ENCODE measurements around the gene TSPAN5. TPM values are rescaled to one million over a fixed set of nuclear protein-coding genes. Genes with fewer than 3 reads are reported as not detected.

The TSPAN5 gene
- total and polyA plus RNA-seq, 5 donors from 2014 or later: 21.2 to 52.7 (median 39.8) TPM

- H3K27me3 ChIP-seq (ENCODE audit: control insufficient read depth, insufficient read depth, low read length): no peaks in the 10 kb centered on the region
- no peak for ATAC-seq (ENCODE audit: low read depth in 2 of 2)
- peaks cover 21% of the 10 kb centered on the region for H3K4me1 ChIP-seq (ENCODE audit: control insufficient read depth, insufficient read depth, low read length, poor library complexity, severe bottlenecking)
- Mint-ChIP-seq H3K4me3 (no peak overlapping the region), H3K9me3 (peaks cover 0 to 1% (median 0%) of the 10 kb centered on the region in 7 donors), H3K4me1 (peaks cover 14 to 54% (median 38%) of the 10 kb centered on the region in 4 donors), H3K27me3 (peaks cover 4% of the 10 kb centered on the region), H3K27ac (no peak overlapping the region), H3K36me3 (no peaks in the 10 kb centered on the region)
- no peaks in the 10 kb centered on the region for H3K9me3 ChIP-seq (ENCODE audit: control insufficient read depth in 2 of 2, low read length in 2 of 2)
- peak in 1 of 3 donors; percentile 22 for DNase-seq
- no peak overlapping the region for H3K4me3 ChIP-seq (ENCODE audit: low read depth, low read length)
- no peak overlapping the region for H3K27ac ChIP-seq (ENCODE audit: insufficient read depth, low read length, poor library complexity, severe bottlenecking)
- H3K36me3 ChIP-seq (ENCODE audit: control insufficient read depth, insufficient read depth, low read length): no peaks in the 10 kb centered on the region
Measured at GRCh38 chr4:98685225-98686042, 27.0 kb upstream of the TSPAN5 start.

DNA sequence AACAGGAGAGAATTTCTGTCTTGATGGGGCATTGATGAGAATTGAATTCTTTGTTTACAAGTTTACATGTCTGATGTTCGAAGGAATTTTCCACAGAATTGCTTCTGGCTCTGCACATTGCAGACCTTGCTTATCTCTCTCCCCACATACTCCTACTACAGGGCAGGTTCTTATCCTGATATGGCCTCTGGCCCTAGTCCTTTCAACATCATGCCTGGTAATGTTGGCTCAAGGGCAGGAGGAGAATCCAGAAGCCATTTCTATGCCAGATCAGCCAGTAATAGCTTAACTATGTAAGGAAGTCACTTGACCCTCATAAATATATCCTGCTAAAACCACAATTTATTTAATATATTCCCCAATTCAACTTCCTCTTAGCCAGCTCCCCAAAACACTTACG lies 24.3 kb upstream of the TSPAN5 start:
- H3K4me1 ChIP-seq (ENCODE audit: control insufficient read depth, insufficient read depth, low read length, poor library complexity, severe bottlenecking): no peaks in the 10 kb centered on the region
- H3K27me3 ChIP-seq (ENCODE audit: control insufficient read depth, insufficient read depth, low read length): no peaks in the 10 kb centered on the region
- Mint-ChIP-seq H3K4me1 (peaks cover 0 to 27% (median 17%) of the 10 kb centered on the region in 4 donors), H3K27me3 (peaks cover 4% of the 10 kb centered on the region), H3K27ac (no peak overlapping the region), H3K9me3 (no peaks in the 10 kb centered on the region), H3K36me3 (no peaks in the 10 kb centered on the region), H3K4me3 (no peak overlapping the region)
- no peaks in the 10 kb centered on the region for H3K9me3 ChIP-seq (ENCODE audit: control insufficient read depth in 2 of 2, low read length in 2 of 2)
- no peak overlapping the region for H3K4me3 ChIP-seq (ENCODE audit: low read depth, low read length)
- DNase-seq (no peak), ATAC-seq (ENCODE audit: low read depth in 2 of 2) (no peak)
- no peak overlapping the region for H3K27ac ChIP-seq (ENCODE audit: insufficient read depth, low read length, poor library complexity, severe bottlenecking)
- H3K36me3 ChIP-seq (ENCODE audit: control insufficient read depth, insufficient read depth, low read length): no peaks in the 10 kb centered on the region

- Histone ChIP-seq H3K36me3 (ENCODE audit: control insufficient read depth, insufficient read depth, low read length) (no peaks in the 10 kb centered on the region), H3K4me3 (ENCODE audit: low read depth, low read length) (no peak overlapping the region), H3K4me1 (ENCODE audit: control insufficient read depth, insufficient read depth, low read length, poor library complexity, severe bottlenecking) (no peaks in the 10 kb centered on the region), H3K27me3 (ENCODE audit: control insufficient read depth, insufficient read depth, low read length) (no peaks in the 10 kb centered on the region), H3K9me3 (ENCODE audit: control insufficient read depth in 2 of 2, low read length in 2 of 2) (no peaks in the 10 kb centered on the region), H3K27ac (ENCODE audit: insufficient read depth, low read length, poor library complexity, severe bottlenecking) (no peak overlapping the region)
- ATAC-seq (ENCODE audit: low read depth in 2 of 2) (no peak), DNase-seq (no peak)
- no peak overlapping the region for H3K4me3 Mint-ChIP-seq
- H3K27ac Mint-ChIP-seq: no peak overlapping the region
- H3K4me1 Mint-ChIP-seq: peaks cover 0 to 10% (median 6%) of the 10 kb centered on the region in 4 donors
- H3K36me3 Mint-ChIP-seq: no peaks in the 10 kb centered on the region
- H3K9me3 Mint-ChIP-seq: peaks cover 0 to 4% (median 0%) of the 10 kb centered on the region in 7 donors
- no peaks in the 10 kb centered on the region for H3K27me3 Mint-ChIP-seq
Measured at GRCh38 chr4:98680806-98681205, 22.4 kb upstream of the TSPAN5 start.

DNA sequence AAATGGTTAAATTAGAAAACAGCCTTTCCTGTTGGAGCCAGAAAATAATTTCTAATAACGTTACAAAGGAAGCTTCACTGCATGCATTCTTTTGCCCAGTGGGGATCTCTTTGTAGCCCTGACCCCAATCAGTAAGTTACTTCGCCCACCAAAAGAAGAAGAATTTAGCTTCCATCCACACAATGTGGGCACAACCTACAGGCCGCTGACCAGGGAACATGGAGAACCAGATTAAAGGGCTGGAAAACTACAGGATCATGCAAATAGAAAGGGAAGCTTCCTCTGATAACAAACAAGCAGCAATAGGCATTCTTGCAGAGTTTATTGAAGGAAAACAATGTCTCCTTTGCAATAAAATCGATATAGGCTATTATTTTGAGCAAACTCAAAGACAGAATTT lies 21.3 kb upstream of the TSPAN5 start:
- H3K36me3 ChIP-seq (ENCODE audit: control insufficient read depth, insufficient read depth, low read length): no peaks in the 10 kb centered on the region
- Mint-ChIP-seq H3K27ac (no peak overlapping the region), H3K4me1 (peaks cover 0 to 3% (median 2%) of the 10 kb centered on the region in 4 donors), H3K4me3 (no peak overlapping the region), H3K9me3 (peaks cover 0 to 4% (median 0%) of the 10 kb centered on the region in 7 donors), H3K27me3 (no peaks in the 10 kb centered on the region), H3K36me3 (no peaks in the 10 kb centered on the region)
- no peaks in the 10 kb centered on the region for H3K27me3 ChIP-seq (ENCODE audit: control insufficient read depth, insufficient read depth, low read length)
- no peaks in the 10 kb centered on the region for H3K9me3 ChIP-seq (ENCODE audit: control insufficient read depth in 2 of 2, low read length in 2 of 2)
- no peaks in the 10 kb centered on the region for H3K4me1 ChIP-seq (ENCODE audit: control insufficient read depth, insufficient read depth, low read length, poor library complexity, severe bottlenecking)
- no peak for ATAC-seq (ENCODE audit: low read depth in 2 of 2)
- no peak overlapping the region for H3K27ac ChIP-seq (ENCODE audit: insufficient read depth, low read length, poor library complexity, severe bottlenecking)
- DNase-seq: no peak
- H3K4me3 ChIP-seq (ENCODE audit: low read depth, low read length): no peak overlapping the region

GRCh38 chr4:98677799-98678198 lies 19.4 kb upstream of the TSPAN5 start:
- Histone ChIP-seq H3K27ac (ENCODE audit: insufficient read depth, low read length, poor library complexity, severe bottlenecking) (no peak overlapping the region), H3K36me3 (ENCODE audit: control insufficient read depth, insufficient read depth, low read length) (no peaks in the 10 kb centered on the region), H3K4me1 (ENCODE audit: control insufficient read depth, insufficient read depth, low read length, poor library complexity, severe bottlenecking) (no peaks in the 10 kb centered on the region), H3K27me3 (ENCODE audit: control insufficient read depth, insufficient read depth, low read length) (no peaks in the 10 kb centered on the region), H3K4me3 (ENCODE audit: low read depth, low read length) (no peak overlapping the region), H3K9me3 (ENCODE audit: control insufficient read depth in 2 of 2, low read length in 2 of 2) (no peaks in the 10 kb centered on the region)
- ATAC-seq (ENCODE audit: low read depth in 2 of 2) (no peak), DNase-seq (no peak)
- peaks cover 3 to 12% (median 7%) of the 10 kb centered on the region in 4 donors for H3K4me1 Mint-ChIP-seq
- peak overlapping the region in 1 of 3 donors; percentile 1 for H3K27ac Mint-ChIP-seq
- H3K27me3 Mint-ChIP-seq: no peaks in the 10 kb centered on the region
- H3K9me3 Mint-ChIP-seq: peaks cover 0 to 4% (median 0%) of the 10 kb centered on the region in 7 donors
- no peak overlapping the region for H3K4me3 Mint-ChIP-seq
- H3K36me3 Mint-ChIP-seq: no peaks in the 10 kb centered on the region

- DNase-seq (no peak), ATAC-seq (ENCODE audit: low read depth in 2 of 2) (no peak)
- Histone ChIP-seq H3K27ac (ENCODE audit: insufficient read depth, low read length, poor library complexity, severe bottlenecking) (no peak overlapping the region), H3K27me3 (ENCODE audit: control insufficient read depth, insufficient read depth, low read length) (no peaks in the 10 kb centered on the region), H3K9me3 (ENCODE audit: control insufficient read depth in 2 of 2, low read length in 2 of 2) (no peaks in the 10 kb centered on the region), H3K36me3 (ENCODE audit: control insufficient read depth, insufficient read depth, low read length) (no peaks in the 10 kb centered on the region), H3K4me3 (ENCODE audit: low read depth, low read length) (no peak overlapping the region), H3K4me1 (ENCODE audit: control insufficient read depth, insufficient read depth, low read length, poor library complexity, severe bottlenecking) (no peaks in the 10 kb centered on the region)
- no peak overlapping the region for H3K27ac Mint-ChIP-seq
- no peak overlapping the region for H3K4me3 Mint-ChIP-seq
- H3K27me3 Mint-ChIP-seq: no peaks in the 10 kb centered on the region
- peaks cover 0 to 4% (median 0%) of the 10 kb centered on the region in 7 donors for H3K9me3 Mint-ChIP-seq
- H3K4me1 Mint-ChIP-seq: peaks cover 2 to 14% (median 8%) of the 10 kb centered on the region in 4 donors
- H3K36me3 Mint-ChIP-seq: no peaks in the 10 kb centered on the region
Measured at GRCh38 chr4:98674404-98675173, 16.2 kb upstream of the TSPAN5 start.

DNA sequence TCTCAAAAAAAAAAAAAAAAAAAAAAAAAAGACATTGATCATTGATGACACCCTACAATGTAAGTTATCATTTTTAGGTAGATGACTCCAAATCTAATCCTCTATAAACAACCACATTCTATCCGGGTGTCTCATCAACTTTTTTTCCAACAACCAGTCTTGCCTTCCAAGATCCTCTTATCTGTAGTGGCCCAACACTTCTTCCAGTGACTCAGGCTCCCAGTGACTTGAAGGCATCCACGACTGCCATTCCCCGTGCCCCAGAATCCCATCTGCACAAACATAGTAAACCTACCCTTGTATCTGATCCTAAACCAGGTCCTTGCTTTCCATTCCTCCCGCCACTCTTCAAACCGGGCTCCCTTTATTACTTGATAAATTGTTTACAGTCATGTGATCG lies 15.6 kb upstream of the TSPAN5 start:
- no peaks in the 10 kb centered on the region for H3K36me3 Mint-ChIP-seq
- H3K4me1 Mint-ChIP-seq: peaks cover 2 to 14% (median 8%) of the 10 kb centered on the region in 4 donors
- H3K27me3 Mint-ChIP-seq: no peaks in the 10 kb centered on the region
- no peak overlapping the region for H3K27ac Mint-ChIP-seq
- ATAC-seq (ENCODE audit: low read depth in 2 of 2) (no peak), DNase-seq (no peak)
- H3K36me3 ChIP-seq (ENCODE audit: control insufficient read depth, insufficient read depth, low read length): no peaks in the 10 kb centered on the region
- no peak overlapping the region for H3K4me3 Mint-ChIP-seq
- no peaks in the 10 kb centered on the region for H3K27me3 ChIP-seq (ENCODE audit: control insufficient read depth, insufficient read depth, low read length)
- no peak overlapping the region for H3K27ac ChIP-seq (ENCODE audit: insufficient read depth, low read length, poor library complexity, severe bottlenecking)
- peaks cover 0 to 4% (median 0%) of the 10 kb centered on the region in 7 donors for H3K9me3 Mint-ChIP-seq
- H3K4me1 ChIP-seq (ENCODE audit: control insufficient read depth, insufficient read depth, low read length, poor library complexity, severe bottlenecking): no peaks in the 10 kb centered on the region
- H3K4me3 ChIP-seq (ENCODE audit: low read depth, low read length): no peak overlapping the region
- H3K9me3 ChIP-seq (ENCODE audit: control insufficient read depth in 2 of 2, low read length in 2 of 2): no peaks in the 10 kb centered on the region

All from CD4-positive, CD25-positive, alpha-beta regulatory T cell (primary cell).